ENCODE data around the gene MALT1. TPM values are rescaled to one million over a fixed set of nuclear protein-coding genes. Genes with fewer than 3 reads are reported as not detected.

MALT1 gene
- polyA plus RNA-seq, 12 donors, result 9.4 to 20.8 (median 18.8) TPM; not detected in 1

DNA sequence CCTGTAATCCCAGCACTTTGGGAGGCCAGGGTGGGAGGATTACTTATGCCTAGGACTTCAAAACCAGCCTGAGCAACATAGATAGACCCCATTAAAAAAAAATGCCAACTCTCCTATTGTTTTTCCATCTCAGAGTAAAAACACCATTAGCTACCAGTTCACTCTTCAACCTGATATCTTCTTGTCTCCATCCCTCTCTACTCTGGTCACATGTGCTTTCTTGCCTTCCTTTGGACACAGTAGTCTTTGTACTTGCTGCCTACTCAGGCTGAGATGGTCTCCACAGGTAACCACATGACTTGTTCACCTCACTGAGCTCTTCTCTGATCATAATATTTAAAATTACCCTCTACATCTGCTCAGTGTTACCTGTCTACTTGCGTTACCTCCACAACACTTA, 5.0 kb downstream of the MALT1 start:
- no peak for DNase-seq

DNA sequence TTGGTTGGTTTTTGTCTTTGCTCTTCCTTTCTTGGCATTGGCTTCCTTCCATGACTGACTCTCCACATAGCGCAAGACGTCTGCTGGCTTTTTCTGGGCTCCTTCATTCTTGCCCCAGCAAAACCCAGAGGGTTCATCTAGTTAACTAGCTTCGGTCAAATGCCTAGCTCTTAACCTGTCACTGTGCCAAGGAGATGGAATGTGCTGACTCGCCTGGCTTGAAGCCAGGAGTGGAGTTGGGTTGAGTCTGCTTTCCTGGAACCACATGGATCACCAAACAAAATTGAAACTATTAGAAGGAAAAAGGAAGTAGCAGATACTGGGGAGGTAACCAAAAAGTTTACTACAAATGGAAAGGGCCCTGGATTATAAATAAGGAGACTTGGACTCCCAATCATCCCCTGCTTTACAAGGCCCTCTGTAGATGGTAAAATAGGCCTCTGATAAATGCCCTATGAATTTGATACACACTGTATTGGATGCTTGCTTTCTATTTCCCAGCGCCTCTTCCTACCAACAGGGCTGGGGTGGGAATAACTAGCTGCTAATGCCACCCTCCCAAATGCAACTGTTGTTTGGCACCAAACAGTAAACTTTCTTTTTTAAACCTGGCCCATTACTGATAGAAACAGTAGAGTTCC, 11.3 kb downstream of the MALT1 start:
- DNase-seq, result no peak

- DNase-seq, result no peak
Measured at GRCh38 chr18:58687871-58688308, 16.6 kb downstream of the MALT1 start.

GRCh38 chr18:58690259-58690658, 19.0 kb downstream of the MALT1 start:
- DNase-seq, result no peak

DNA sequence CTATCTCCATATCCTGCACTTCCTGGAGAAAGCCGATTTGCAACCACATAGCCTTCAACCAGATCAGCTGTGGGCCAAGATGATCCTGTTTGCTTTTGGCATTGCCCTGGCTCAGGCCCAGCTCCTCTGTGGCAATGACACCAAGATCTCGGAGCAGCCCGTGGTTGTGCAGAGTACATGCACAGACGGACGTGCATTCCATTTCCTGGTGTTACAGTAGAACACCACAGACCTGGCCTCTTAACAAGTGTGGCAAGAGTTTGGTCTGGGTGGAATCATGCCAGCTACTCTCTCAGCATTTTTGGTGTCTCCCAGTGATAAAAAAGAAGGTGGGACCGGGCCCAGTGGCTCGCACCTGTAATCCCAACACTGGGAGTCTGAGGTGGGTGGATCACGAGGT, 20.0 kb downstream of the MALT1 start:
- DNase-seq, result no peak

DNA sequence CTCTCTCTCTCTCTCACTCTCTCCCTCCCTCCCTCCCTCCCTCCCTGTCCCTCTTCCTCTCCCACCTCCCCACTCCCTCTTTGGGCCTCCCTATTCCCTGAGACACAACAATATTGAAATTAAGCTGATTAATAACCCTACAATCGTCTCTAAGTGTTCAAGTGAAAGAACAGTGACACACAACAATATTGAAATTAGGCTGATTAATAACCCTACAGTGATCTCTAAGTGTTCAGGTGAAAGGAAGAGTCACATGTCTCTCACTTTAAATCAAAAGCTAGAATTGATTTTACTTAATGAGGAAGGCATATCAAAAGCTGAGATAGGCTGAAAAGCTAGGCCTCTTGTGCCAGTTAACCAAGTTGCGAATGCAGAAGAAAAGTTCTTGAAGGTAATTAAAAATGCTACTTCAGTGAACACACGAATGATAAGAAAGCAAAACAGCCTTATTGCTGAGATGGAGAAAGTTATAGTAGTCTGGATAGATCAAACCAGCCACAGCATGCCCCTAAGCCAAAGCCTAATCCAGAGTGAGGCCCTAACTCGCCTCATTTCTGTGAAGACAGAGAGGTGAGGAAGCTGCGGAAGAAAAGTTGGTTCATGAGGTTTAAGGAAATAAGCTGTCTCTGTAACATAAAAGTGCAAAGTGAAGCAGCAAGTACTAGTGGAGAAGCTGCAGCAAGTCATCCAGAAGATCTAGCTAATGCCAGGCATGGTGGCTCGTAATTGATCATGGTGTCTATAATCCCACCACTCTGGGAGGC, 21.3 kb downstream of the MALT1 start:
- DNase-seq, result no peak

- no peak for DNase-seq
Measured at GRCh38 chr18:58694221-58694620, 23.0 kb downstream of the MALT1 start.

- DNase-seq, result no peak
Measured at GRCh38 chr18:58694720-58695468, 23.6 kb downstream of the MALT1 start.

GRCh38 chr18:58695772-58696171, 24.5 kb downstream of the MALT1 start:
- DNase-seq, result no peak

GRCh38 chr18:58697146-58697545, 25.9 kb downstream of the MALT1 start:
- no peak for DNase-seq

- DNase-seq, result no peak
Measured at GRCh38 chr18:58698701-58699193, 27.5 kb downstream of the MALT1 start.

DNA sequence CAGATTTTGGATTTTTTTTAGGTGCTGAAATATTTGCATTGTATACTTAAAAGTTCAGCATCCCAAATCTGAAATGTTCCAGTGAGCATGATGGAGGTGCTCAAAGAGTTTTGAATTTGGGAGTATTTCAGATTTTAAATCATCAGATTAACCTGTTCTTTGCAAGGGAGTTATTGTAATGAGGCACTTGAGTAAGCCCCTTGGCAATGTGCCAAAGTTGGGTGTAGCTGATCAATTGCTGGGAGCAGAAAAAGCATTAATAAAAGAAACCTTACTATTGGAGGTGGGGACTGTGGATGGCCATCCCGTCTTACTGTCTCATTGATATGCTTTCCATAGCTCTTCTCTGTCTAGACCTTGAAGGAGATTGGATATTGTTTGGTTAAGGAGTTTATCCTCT, 28.3 kb downstream of the MALT1 start:
- DNase-seq, result no peak

GRCh38 chr18:58700209-58700608, 28.9 kb downstream of the MALT1 start:
- DNase-seq, result no peak

- DNase-seq, result no peak
Measured at GRCh38 chr18:58712930-58713329, 41.7 kb downstream of the MALT1 start.

GRCh38 chr18:58714259-58714658, 43.0 kb downstream of the MALT1 start:
- no peak for DNase-seq

GRCh38 chr18:58714821-58715220, 43.6 kb downstream of the MALT1 start:
- no peak for DNase-seq

DNA sequence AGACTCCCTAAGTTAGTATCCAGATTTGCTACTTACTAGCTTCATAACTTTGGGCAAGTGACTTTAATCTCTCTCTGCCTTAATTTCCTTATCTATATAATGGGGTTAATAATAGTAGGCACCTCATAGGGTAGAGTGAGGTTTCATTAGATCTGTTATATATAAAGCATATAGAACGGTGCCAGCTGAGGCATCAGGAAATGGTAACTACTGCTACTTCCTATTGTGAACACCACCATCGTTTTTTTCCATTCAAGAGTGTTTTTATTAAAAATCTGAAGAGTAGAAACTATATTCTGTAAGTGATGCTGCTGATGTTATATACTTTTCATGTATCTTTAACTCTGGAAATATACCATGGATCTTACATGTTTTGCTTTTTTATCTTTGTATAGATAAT, 44.3 kb downstream of the MALT1 start:
- DNase-seq, result no peak

DNA sequence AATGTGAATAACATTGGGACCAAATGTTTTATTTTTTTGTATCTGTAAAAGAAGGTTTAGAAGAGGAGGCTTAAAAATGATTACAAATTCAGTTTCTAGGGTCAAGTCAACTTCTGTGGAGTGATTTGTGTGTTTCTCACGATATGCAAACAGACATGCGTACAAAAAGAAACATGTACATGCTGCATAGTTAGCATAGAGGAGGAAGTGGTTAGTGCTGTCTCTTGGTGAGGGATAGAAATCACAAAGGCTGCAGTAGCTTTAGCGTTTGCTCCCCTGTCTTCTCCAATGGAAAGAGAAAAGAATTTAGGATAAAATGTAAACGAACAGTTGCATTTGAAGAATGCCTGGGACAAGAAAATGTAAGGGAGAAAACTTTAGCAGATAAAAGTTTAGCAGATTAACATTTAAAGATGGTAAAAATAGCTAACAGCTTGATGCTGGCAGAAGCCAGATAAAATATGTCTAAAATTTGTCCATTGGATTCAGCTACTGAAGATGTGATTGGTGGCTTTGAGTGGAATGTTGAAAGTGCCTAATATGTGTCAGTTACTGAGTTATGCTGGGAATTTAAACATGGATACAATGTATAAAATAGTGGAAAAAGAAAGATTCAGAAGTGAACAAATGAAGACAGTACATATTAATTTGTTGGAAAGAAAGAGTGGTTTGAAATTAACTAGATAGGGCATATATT, 44.9 kb downstream of the MALT1 start:
- no peak for DNase-seq

GRCh38 chr18:58721566-58722239, 50.4 kb downstream of the MALT1 start:
- DNase-seq, result no peak

DNA sequence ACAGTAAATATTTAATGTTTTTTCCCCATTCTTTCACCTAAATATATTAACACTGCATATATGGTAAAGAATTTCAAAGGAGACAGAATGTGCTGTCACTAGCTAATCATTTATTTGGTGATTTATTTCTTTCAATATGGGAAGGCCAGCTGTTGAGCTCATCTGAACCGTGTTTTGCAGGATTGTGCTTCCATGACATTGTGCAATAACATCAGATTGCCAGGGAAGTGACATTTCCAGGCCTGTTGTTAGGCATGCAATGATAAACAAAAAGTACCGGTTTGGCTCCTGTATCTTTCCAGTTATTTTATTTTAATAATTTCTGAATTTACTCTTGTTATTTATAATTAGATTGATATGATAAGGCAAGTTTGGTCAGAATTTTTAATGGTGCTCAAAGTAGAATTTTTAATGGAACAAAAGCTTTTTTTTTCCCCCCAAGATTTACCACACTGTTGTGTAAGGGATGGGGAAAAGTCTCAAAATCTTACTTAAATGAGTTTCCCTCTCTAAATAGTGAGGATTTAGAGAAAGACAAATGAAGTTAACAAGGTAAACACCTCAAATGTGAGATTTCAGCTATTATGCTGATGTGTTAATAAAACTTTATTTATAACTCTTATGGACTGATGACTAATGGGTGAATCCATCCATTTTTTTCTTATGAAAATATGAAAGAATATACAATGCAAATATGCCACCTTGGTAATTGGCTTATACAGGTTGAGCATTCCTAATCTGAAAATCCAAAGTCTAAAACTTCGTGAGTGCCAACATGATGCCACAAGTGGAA, 52.7 kb downstream of the MALT1 start:
- DNase-seq, result no peak

- DNase-seq, result peak; percentile 5
Measured at GRCh38 chr18:58726671-58727070, 55.4 kb downstream of the MALT1 start.
